ENCODE results near the gene PPP1R13B.

DNA sequence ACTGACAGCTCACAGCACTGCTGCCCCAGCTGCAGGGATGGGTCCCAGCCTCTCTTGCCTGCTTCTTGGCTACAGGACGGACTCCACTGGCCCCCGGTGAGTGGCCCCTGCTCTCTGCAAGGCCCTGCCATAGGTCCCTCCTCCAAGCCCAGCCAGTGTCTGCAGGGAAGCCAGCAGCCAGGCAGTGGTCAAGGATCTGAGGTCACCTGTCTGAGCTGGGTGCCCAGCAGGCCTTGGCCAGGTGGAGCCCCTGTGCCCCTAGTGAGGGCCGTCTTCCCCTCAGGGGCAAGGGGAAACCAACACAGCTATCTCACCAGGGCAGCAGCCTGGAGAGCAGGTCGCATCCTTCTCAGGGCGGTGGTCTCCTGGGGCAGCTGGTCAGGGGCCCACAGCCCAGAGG, 145.3 kb downstream of the PPP1R13B start:
- TF ChIP-seq POLR2A (IDR thresholded peaks at IDR 0.05) = no peak
- TF ChIP-seq, protein P1, sequence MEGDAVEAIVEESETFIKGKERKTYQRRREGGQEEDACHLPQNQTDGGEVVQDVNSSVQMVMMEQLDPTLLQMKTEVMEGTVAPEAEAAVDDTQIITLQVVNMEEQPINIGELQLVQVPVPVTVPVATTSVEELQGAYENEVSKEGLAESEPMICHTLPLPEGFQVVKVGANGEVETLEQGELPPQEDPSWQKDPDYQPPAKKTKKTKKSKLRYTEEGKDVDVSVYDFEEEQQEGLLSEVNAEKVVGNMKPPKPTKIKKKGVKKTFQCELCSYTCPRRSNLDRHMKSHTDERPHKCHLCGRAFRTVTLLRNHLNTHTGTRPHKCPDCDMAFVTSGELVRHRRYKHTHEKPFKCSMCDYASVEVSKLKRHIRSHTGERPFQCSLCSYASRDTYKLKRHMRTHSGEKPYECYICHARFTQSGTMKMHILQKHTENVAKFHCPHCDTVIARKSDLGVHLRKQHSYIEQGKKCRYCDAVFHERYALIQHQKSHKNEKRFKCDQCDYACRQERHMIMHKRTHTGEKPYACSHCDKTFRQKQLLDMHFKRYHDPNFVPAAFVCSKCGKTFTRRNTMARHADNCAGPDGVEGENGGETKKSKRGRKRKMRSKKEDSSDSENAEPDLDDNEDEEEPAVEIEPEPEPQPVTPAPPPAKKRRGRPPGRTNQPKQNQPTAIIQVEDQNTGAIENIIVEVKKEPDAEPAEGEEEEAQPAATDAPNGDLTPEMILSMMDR (IDR thresholded peaks at IDR 0.05) = no peak
